NCI-H510A (cell line): Measurements from ENCODE around the gene SYTL2.

ENCODE experiments used
- DNase-seq: peaks from one replicate; lab custom pipeline; 2025; lab: John Stamatoyannopoulos, UW

Gene SYTL2

DNA sequence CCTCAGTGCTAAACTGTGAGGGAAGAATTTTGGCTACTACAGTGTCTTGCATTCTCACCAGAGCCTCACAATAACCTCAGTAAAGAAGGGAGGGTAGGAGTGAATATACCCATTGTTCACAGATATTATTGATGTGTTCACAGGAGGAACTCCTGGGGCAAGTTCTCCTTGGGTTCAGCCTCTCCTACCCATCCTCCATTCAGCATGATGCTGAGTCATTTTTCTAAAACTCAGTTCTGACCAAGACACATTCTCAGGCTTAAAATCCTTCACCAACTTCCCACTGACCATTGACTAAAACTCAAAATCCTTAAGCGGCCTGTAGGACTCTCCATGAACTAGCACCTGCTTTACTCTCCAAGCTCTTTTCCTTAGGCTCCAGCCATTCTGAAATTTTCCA is 48.7 kb downstream of the SYTL2 start:
- no peak for DNase-seq

DNA sequence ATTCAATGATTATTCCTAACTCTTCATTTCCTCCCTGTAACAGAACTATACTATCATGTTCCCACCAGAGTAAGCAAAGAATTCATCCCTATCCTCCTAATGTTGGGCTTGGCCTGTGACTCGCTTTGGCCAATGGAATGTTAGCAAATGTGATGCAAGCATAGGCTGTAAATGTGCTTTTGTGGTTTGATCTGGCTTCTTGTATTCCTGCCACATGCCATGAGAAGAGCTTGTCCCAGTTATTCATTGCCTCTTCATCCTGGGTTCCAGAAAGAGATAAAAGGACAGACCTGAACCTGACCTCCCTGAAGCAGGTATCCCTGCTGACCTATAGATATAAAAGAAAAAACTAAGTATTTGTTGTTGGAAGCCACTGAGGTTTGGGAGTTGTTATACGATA is 51.0 kb downstream of the SYTL2 start:
- DNase-seq, result no peak

DNA sequence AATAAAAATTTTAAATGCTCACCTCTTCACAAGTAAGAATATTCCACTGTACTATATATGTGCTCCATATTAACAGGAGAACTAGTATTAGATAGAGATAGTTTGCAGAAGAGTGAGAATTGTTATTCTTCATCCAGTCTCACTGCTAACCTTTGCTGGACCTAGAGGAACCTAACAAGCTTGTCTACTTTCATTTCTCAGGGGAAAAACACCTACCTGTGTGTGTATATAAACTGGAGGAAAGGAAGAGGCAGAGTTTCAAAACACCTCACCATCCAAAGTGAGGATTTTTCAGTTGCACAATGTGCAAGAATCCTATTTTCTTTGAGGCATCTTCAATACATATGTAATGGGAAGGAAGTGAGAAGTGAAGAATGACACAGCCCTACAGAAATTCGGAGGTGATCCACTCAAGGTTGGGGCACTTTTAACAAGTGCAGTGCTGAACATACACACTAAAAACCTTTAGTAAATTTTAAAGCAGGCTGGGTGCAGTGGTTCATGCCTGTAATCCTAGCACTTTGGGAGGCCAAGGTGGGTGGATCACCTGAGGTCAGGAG is 52.4 kb downstream of the SYTL2 start:
- DNase-seq, result no peak

DNA sequence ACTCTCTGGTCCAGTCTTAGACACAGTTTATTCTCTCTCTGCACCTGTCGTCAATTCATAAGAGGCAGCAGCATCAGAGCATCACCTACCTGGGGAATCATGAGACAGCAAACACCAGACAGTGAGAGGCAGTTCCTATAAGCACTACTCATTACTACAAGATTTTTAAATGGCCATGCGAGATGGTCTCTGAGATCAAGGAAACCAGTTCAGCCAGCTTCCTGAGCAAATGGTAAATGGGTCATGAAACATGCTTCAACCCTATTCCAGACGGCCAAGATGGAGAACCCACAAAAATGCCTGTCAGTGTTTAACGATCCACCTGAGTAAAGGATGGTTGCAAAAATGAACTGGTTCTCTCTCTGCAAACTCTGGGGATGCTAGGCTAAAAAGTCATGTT is 52.9 kb downstream of the SYTL2 start:
- DNase-seq, result no peak

DNA sequence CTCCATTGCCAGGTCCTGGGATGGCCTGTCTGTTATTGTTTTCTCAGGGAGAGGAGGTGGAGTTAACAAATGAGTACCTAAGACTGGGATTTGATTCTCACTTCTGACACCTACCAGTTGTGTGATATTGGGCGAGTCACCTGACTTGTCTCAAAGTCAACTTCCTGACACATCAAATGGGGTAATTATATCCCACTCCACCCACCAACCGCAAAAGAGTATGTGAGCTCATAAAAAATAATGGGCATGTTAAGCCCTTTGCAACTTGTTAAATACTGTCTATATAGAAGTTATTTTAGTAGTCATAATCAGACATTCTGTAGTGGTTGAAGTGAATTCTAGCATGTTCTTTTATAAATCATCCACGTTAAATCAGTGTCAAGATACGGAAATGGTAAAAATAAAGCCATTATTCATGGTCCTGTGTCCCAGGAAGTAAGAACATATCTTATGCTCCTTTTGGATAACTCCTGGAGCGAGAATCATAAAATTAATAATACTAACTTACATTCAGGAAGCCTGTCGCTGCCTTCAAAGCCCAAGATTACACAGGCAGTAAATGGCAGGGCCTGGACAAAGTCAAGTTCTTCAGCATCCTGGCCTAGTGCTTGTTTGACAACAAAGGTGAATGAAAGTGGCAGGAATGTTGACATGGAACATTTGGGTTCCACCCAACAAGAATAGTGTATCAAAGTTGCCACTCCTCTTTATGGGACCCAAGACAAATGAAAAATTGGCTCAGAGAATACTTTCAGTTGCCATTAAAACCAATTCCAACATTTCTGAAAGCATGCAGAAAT is 54.3 kb downstream of the SYTL2 start:
- no peak for DNase-seq

GRCh38 chr11:85755701-85756100 is 55.2 kb downstream of the SYTL2 start:
- DNase-seq, result no peak

DNA sequence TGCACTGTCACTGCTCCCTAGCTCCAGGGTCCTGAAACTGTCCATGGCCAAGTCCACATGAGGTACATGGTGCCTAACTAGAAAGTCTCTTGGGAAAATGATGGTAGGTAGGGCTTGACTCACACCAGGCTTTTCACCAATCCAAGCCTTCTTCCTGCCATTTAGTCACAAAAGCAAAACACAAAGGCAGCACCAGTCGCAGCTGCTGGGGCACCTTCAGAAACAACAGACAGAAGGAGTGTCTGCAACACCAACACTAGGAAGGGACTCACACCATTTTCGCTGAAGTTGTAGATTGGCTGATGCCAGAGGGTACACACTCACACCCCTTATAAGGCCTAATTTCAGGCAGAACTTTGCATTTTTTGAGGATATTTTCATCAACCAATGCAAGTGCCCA is 55.7 kb downstream of the SYTL2 start:
- no peak for DNase-seq

DNA sequence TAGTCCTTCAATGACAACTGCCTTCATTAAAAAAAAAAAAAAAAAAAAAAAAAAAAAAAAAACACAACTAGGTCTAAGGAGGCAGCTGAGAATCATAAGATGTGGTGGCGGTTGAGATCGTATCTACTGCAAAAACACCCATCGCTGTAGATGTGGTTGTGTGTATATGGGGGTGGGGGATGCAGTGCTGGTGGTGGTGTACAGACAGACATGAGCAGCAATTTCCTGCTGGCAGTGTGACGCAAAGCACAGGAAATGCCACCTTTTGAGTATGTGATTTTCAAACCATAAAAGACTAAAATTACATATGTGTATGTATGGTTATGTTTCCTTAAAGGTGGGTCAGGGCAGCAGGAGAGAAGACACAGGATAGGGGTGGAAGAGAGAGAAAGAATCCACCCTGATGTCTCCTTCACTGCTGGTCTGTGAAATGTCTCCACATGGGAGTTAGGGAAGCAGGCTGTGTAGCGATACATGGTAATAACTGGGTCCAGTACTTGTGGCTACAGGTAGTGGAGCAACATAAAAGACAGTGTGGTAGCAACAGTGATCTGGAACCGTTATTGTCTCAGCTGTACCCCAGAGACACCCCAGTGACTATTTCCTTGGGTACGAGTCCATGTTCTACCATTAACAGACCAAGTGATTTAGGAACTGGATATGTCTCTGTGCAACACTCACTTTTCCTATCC is 57.9 kb downstream of the SYTL2 start:
- no peak for DNase-seq

DNA sequence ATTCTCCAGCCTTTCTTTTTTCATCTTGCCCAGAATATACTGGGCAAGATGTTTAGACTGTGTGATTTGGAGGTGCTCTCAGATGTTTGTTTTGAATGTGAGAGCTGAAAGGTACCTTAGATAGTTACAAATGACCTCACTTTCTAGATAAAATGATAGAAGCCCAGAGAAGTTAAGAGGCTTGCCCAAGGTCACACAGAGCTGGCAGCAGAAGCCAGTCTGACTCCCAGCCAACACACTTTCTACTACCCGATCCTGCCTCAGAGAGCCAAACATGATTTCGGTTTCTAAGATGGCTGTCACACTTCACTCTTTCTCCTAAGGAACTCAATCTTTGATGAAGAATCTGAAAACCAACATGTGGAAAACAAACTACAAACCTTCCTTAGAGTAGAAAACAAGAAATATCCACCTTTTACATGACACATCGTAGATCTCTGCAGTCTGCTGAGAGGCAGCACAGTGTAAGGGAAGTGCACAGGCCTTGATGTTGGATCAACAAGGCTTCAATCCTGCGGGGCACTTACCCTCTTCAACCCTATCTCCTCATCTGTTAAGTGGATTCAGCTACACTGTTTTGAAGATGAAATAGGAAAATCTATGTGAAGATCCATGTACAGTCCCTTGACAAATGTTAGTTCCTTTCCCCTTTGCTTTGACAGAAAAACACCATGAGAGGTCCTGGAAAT is 58.6 kb downstream of the SYTL2 start:
- no peak for DNase-seq

GRCh38 chr11:85751724-85752123 is 59.2 kb downstream of the SYTL2 start:
- DNase-seq, result no peak

- no peak for DNase-seq
These were observed 60.3 kb downstream of the SYTL2 start for GRCh38 chr11:85750646-85751045.

GRCh38 chr11:85749884-85750283 is 61.1 kb downstream of the SYTL2 start:
- no peak for DNase-seq

DNA sequence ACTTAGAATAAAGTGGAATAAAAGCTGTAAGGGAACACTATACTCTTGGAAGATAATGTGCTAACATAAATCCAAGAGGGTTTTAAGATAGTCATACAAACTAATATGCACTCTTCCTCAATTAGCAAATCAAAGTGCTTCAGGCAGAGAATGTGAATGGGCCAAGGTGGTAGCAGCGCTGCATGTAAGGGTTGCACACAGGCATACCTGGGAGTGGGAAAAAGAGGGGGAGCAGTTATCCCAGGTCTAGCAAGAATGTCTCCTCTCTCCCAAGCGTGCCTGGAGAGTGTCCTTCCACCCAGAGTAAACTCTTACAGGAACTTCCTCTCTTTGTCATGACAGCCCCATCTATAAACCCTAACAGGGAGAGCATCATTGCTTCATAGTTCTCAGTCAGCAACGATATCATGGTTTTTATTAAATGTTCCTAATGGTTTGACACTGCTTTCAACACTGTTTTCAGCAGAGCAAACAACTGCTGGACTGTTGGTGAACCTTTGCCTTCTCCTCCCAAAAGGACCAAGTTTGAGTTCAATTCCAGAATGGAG is 61.6 kb downstream of the SYTL2 start:
- no peak for DNase-seq

DNA sequence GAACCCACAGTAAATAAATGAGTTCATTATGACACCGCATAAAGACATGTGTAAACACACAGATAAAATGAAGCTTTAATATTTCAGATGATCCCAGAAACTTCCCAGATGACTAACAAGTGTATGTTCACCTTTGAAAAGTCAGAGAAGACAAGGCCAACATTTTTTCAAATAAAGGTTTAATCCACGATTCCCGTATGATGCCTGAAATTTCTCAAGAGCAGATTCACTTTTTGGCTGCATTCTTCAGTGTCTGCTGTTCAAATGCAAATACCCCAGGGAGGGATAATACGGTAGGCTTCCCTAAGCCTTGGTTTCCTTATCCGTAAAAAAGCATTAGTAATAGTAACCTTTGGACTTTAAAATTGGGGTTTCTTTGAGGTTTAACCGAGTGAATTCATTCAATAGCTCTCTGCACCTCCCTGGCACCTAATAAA is 62.5 kb downstream of the SYTL2 start:
- no peak for DNase-seq

DNA sequence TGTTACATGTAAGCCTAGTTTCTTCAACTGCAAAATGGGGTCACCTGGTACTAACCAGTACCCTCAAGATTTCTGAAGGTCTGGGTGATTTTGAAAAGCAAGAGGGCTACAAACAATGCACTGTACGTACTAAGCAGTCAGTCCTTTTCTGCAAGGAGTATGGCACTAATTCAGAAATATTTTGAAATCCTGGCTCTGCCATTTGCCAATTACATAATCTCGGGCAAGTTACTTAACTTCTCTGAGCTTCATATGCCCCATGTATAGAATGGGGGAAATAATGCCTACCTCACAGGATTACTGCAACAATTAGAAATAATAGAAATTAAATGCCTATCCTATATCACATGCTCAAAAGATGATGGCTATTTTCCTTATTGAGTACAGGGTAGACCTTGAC is 64.3 kb downstream of the SYTL2 start:
- DNase-seq, result no peak

- no peak for DNase-seq
These were observed 65.3 kb downstream of the SYTL2 start for GRCh38 chr11:85745626-85746025.

DNA sequence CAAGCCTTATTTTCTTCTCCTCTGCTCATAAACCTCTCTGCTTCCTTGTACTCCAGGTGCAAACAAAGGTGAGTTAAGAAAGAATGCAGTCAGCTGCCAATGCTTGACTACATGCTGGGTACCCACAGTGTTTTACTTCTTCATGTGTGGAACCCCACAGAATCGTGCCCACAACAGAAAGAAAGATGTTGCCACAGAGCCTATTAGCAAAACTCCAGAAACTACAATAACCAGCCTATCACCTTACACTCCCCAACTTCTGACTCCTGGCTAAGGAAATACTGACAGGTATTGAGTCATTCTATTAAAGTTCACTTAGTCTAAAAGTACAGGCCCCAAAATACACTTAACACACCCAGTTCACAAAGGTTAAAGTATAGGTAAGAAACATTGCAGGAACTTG is 68.1 kb downstream of the SYTL2 start:
- no peak for DNase-seq

GRCh38 chr11:85742348-85742747 is 68.6 kb downstream of the SYTL2 start:
- DNase-seq, result no peak

GRCh38 chr11:85740481-85741400 is 70.2 kb downstream of the SYTL2 start:
- no peak for DNase-seq

DNA sequence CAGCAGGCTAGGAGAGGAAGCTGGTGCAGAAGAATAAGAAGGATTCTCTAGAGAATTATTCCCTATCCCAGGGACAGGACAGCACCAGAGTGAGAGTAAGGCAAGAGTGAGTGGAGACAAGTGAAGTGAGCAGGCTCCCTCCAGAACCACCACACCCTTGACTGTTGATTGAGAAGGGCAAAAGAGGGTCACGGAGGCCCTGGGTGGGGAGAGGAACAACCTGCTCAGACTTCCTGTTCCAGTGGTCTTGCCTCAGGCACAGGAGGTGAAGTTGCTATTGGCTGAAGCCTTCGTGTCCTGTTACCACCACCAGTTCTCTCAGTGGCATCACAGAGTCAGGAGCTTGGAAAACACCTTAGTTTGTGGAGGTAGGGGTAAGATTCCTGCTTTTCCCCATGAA is 73.2 kb downstream of the SYTL2 start:
- DNase-seq, result no peak

DNA sequence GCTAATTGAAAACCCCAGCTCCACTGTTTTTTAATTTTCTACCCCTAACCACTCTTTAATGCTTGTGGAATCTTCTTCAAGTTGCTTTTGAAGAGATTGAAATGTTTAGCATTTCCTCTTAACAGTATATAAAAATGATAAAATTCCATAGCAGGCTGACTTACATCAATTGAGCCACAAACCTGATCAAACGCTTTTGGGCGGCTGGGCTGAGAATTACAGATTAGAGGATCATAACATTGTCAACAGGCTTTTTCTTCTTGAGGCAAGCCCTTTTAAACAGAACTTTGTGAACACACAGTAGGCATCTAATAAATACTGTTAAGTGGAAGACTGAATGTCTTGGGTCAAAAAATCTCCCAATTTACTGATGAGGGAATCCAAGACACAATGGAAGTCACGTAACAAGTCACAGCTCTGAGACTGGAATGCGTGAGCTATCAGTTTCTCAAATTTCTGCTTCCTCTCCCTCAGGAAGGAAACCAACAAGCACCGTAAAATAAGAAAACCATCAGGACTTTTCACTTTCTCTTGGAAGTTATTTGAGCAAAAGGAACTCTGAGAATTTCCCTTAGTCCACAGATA is 75.0 kb downstream of the SYTL2 start:
- DNase-seq, result no peak
